ENCODE results near the gene EPB41L1. TPM values are rescaled to one million over a fixed set of nuclear protein-coding genes. Genes with fewer than 3 reads are reported as not detected.

Gene EPB41L1
- total RNA-seq, 1 experiment from 2014 or later: 38.7 TPM

GRCh38 chr20:36119537-36119936 lies 35.0 kb upstream of the EPB41L1 start:
- H3K27ac Mint-ChIP-seq: no peak overlapping the region
- H3K36me3 Mint-ChIP-seq: no peaks in the 10 kb centered on the region
- no peak for ATAC-seq
- CTCF ChIA-PET: interaction anchor here (1.4 to 2.2 kb wide), 2 partner anchors 19 to 125 kb away, joined by 3 to 5 read pairs; no protein-coding TSS in a partner anchor
- H3K4me3 Mint-ChIP-seq: no peak overlapping the region
- H3K4me1 Mint-ChIP-seq: peaks cover 11% of the 10 kb centered on the region
- no peaks in the 10 kb centered on the region for H3K9me3 Mint-ChIP-seq
- POLR2A ChIA-PET: no interaction called here
- DNase-seq (ENCODE audit: low spot score): no peak
- no peak for TF ChIP-seq ARID4B (CRISPR knock-in tag; IDR thresholded peaks at IDR 0.05; ENCODE audit: borderline replicate concordance)
- no peak for TF ChIP-seq IRF2 (CRISPR knock-in tag; IDR thresholded peaks at IDR 0.05; ENCODE audit: borderline replicate concordance, low read depth)
- TF ChIP-seq ZNF396 (CRISPR knock-in tag; IDR thresholded peaks at IDR 0.05; ENCODE audit: borderline replicate concordance): no peak
- TF ChIP-seq JAZF1 (CRISPR knock-in tag; IDR thresholded peaks at IDR 0.05): no peak
- TF ChIP-seq NR2C2 (CRISPR knock-in tag; IDR thresholded peaks at IDR 0.05): no peak
- no peak for TF ChIP-seq ATF3 (CRISPR knock-in tag; conservative IDR thresholded peaks at IDR 0.05)
- no peak for TF ChIP-seq E2F5 (CRISPR knock-in tag; IDR thresholded peaks at IDR 0.05)
- TF ChIP-seq E2F4 (CRISPR knock-in tag; IDR thresholded peaks at IDR 0.05; ENCODE audit: borderline replicate concordance, low read depth): no peak
- H3K27me3 Mint-ChIP-seq (ENCODE audit: low read depth): peaks cover 7% of the 10 kb centered on the region; the same call in 1 of the 2 replicates

GRCh38 chr20:36120241-36120640 lies 34.3 kb upstream of the EPB41L1 start:
- H3K27ac Mint-ChIP-seq: no peak overlapping the region
- DNase-seq (ENCODE audit: low spot score): no peak
- H3K4me1 Mint-ChIP-seq: peaks cover 4% of the 10 kb centered on the region
- ChIA-PET POLR2A (no interaction called here), CTCF (no interaction called here)
- H3K27me3 Mint-ChIP-seq (ENCODE audit: low read depth): peaks cover 7% of the 10 kb centered on the region; the same call in 1 of the 2 replicates
- TF ChIP-seq NR1H2 (CRISPR knock-in tag; IDR thresholded peaks at IDR 0.05) (no peak), TCF7 (CRISPR knock-in tag; IDR thresholded peaks at IDR 0.05; ENCODE audit: low read depth) (no peak), HMGA2 (CRISPR knock-in tag; IDR thresholded peaks at IDR 0.05) (no peak), USF2 (CRISPR knock-in tag; IDR thresholded peaks at IDR 0.05) (no peak), TEAD1 (CRISPR knock-in tag; IDR thresholded peaks at IDR 0.05) (no peak), NFE2L1 (CRISPR knock-in tag; IDR thresholded peaks at IDR 0.05) (no peak), USF1 (CRISPR knock-in tag; IDR thresholded peaks at IDR 0.05) (no peak), NR2C2 (CRISPR knock-in tag; IDR thresholded peaks at IDR 0.05) (no peak), ZNF138 (CRISPR knock-in tag; conservative IDR thresholded peaks at IDR 0.05) (no peak), ZNF396 (CRISPR knock-in tag; IDR thresholded peaks at IDR 0.05; ENCODE audit: borderline replicate concordance) (no peak), CBFB (CRISPR knock-in tag; IDR thresholded peaks at IDR 0.05; ENCODE audit: low read depth) (no peak), SOX15 (CRISPR knock-in tag; IDR thresholded peaks at IDR 0.05) (no peak), RELA (CRISPR knock-in tag; IDR thresholded peaks at IDR 0.05; ENCODE audit: borderline replicate concordance) (no peak), NFATC4 (CRISPR knock-in tag; IDR thresholded peaks at IDR 0.05) (no peak), JAZF1 (CRISPR knock-in tag; IDR thresholded peaks at IDR 0.05) (no peak), ZNF121 (CRISPR knock-in tag; IDR thresholded peaks at IDR 0.05) (no peak), ZNF425 (CRISPR knock-in tag; conservative IDR thresholded peaks at IDR 0.05) (no peak), ZBTB21 (CRISPR knock-in tag; IDR thresholded peaks at IDR 0.05; ENCODE audit: borderline replicate concordance) (no peak), ZNF416 (CRISPR knock-in tag; IDR thresholded peaks at IDR 0.05) (no peak)
- H3K4me3 Mint-ChIP-seq: no peak overlapping the region
- H3K9me3 Mint-ChIP-seq: no peaks in the 10 kb centered on the region
- no peaks in the 10 kb centered on the region for H3K36me3 Mint-ChIP-seq
- ATAC-seq: no peak
